HepG2 (cell line): Measurements from ENCODE around the gene PKNOX2.

Experiments used
- BRD4 ChIP-seq: sonication (generic); formaldehyde crosslinking; IDR thresholded peaks from 2 replicates; pipeline ENCODE4 v1.4.0; 2020; ENCODE audit warnings: missing genetic modification reagents
- POLR2AphosphoS5 ChIP-seq: IDR thresholded peaks from 2 replicates; pipeline ENCODE4 v1.6.1; 2012; ENCODE audit warnings: low read depth, low read length
- TGIF2 ChIP-seq: IDR thresholded peaks from 2 replicates; pipeline ENCODE4 v1.6.1; 2016; ENCODE audit warnings: control low read depth, missing compliant biosample characterization
- ZNF20 ChIP-seq: sonication (generic); formaldehyde crosslinking; IDR thresholded peaks from 2 replicates; pipeline ENCODE4 v1.4.0; 2020; ENCODE audit warnings: mild to moderate bottlenecking, moderate library complexity, missing genetic modification reagents
- TF ChIP-seq, protein P1 (sequence below), 2 experiments: IDR thresholded peaks; 2 replicates each; pipeline ENCODE4 v1.6.1; 2011 to 2012; ENCODE audit warnings: low read length in 2 of 2, borderline replicate concordance in 1 of 2, low read depth in 1 of 2, mild to moderate bottlenecking in 1 of 2, moderate library complexity in 1 of 2
- TF ChIP-seq, protein P2 (sequence below), 2 experiments: fragments of 450-650 bp in 1 of 2; sonication (generic) in 1 of 2; formaldehyde crosslinking in 1 of 2; IDR thresholded peaks; 2 replicates each; pipeline versions ENCODE4 v1.6.1 to v1.8.0; 2016 to 2022; ENCODE audit warnings: antibody characterized with exemption in 1 of 2, mild to moderate bottlenecking in 1 of 2, missing genetic modification reagents in 1 of 2
- TF ChIP-seq, protein P3 (sequence below): sonication (generic); formaldehyde crosslinking; IDR thresholded peaks from 2 replicates; pipeline ENCODE4 v1.4.0; 2020; ENCODE audit warnings: missing genetic modification reagents
- TF ChIP-seq, protein P4 (sequence below): sonication (generic); formaldehyde crosslinking; IDR thresholded peaks from 2 replicates; pipeline ENCODE4 v1.4.0; 2020; ENCODE audit warnings: missing genetic modification reagents

DNA sequence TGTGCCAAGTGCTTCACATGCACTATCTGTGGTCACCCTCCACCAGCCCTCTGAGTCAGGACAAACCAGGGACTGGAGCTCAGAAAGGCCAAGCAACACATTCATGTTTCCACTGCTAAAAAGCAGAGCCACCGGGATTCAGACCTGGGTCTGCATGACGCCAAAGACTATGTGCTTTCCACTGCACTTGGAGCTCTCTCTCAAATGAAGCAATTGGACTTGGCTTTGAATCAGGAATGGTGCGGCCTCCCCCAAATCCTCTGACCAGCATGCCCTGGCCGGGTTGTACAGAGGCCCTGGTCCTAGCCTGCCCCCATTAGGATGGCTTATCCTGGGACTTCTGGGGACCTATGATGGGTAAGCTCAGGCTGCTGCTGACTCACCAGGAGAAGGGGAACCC lies 80.7 kb downstream of the PKNOX2 start:
- TF ChIP-seq, protein P1, sequence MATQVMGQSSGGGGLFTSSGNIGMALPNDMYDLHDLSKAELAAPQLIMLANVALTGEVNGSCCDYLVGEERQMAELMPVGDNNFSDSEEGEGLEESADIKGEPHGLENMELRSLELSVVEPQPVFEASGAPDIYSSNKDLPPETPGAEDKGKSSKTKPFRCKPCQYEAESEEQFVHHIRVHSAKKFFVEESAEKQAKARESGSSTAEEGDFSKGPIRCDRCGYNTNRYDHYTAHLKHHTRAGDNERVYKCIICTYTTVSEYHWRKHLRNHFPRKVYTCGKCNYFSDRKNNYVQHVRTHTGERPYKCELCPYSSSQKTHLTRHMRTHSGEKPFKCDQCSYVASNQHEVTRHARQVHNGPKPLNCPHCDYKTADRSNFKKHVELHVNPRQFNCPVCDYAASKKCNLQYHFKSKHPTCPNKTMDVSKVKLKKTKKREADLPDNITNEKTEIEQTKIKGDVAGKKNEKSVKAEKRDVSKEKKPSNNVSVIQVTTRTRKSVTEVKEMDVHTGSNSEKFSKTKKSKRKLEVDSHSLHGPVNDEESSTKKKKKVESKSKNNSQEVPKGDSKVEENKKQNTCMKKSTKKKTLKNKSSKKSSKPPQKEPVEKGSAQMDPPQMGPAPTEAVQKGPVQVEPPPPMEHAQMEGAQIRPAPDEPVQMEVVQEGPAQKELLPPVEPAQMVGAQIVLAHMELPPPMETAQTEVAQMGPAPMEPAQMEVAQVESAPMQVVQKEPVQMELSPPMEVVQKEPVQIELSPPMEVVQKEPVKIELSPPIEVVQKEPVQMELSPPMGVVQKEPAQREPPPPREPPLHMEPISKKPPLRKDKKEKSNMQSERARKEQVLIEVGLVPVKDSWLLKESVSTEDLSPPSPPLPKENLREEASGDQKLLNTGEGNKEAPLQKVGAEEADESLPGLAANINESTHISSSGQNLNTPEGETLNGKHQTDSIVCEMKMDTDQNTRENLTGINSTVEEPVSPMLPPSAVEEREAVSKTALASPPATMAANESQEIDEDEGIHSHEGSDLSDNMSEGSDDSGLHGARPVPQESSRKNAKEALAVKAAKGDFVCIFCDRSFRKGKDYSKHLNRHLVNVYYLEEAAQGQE (IDR thresholded peaks at IDR 0.05; ENCODE audit: borderline replicate concordance in 1 of 2, low read depth in 1 of 2, low read length in 2 of 2) = no peak
- TF ChIP-seq, protein P2, sequence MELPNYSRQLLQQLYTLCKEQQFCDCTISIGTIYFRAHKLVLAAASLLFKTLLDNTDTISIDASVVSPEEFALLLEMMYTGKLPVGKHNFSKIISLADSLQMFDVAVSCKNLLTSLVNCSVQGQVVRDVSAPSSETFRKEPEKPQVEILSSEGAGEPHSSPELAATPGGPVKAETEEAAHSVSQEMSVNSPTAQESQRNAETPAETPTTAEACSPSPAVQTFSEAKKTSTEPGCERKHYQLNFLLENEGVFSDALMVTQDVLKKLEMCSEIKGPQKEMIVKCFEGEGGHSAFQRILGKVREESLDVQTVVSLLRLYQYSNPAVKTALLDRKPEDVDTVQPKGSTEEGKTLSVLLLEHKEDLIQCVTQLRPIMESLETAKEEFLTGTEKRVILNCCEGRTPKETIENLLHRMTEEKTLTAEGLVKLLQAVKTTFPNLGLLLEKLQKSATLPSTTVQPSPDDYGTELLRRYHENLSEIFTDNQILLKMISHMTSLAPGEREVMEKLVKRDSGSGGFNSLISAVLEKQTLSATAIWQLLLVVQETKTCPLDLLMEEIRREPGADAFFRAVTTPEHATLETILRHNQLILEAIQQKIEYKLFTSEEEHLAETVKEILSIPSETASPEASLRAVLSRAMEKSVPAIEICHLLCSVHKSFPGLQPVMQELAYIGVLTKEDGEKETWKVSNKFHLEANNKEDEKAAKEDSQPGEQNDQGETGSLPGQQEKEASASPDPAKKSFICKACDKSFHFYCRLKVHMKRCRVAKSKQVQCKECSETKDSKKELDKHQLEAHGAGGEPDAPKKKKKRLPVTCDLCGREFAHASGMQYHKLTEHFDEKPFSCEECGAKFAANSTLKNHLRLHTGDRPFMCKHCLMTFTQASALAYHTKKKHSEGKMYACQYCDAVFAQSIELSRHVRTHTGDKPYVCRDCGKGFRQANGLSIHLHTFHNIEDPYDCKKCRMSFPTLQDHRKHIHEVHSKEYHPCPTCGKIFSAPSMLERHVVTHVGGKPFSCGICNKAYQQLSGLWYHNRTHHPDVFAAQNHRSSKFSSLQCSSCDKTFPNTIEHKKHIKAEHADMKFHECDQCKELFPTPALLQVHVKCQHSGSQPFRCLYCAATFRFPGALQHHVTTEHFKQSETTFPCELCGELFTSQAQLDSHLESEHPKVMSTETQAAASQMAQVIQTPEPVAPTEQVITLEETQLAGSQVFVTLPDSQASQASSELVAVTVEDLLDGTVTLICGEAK (IDR thresholded peaks at IDR 0.05) = no peak
- TF ChIP-seq, protein P2 (CRISPR knock-in tag; IDR thresholded peaks at IDR 0.05) = no peak
- TF ChIP-seq BRD4 (CRISPR knock-in tag) (no peak), TGIF2 (CRISPR knock-in tag) (no peak), POLR2AphosphoS5 (no peak), ZNF20 (no peak)
- TF ChIP-seq, protein P3, sequence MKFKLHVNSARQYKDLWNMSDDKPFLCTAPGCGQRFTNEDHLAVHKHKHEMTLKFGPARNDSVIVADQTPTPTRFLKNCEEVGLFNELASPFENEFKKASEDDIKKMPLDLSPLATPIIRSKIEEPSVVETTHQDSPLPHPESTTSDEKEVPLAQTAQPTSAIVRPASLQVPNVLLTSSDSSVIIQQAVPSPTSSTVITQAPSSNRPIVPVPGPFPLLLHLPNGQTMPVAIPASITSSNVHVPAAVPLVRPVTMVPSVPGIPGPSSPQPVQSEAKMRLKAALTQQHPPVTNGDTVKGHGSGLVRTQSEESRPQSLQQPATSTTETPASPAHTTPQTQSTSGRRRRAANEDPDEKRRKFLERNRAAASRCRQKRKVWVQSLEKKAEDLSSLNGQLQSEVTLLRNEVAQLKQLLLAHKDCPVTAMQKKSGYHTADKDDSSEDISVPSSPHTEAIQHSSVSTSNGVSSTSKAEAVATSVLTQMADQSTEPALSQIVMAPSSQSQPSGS = no peak
- TF ChIP-seq, protein P4, sequence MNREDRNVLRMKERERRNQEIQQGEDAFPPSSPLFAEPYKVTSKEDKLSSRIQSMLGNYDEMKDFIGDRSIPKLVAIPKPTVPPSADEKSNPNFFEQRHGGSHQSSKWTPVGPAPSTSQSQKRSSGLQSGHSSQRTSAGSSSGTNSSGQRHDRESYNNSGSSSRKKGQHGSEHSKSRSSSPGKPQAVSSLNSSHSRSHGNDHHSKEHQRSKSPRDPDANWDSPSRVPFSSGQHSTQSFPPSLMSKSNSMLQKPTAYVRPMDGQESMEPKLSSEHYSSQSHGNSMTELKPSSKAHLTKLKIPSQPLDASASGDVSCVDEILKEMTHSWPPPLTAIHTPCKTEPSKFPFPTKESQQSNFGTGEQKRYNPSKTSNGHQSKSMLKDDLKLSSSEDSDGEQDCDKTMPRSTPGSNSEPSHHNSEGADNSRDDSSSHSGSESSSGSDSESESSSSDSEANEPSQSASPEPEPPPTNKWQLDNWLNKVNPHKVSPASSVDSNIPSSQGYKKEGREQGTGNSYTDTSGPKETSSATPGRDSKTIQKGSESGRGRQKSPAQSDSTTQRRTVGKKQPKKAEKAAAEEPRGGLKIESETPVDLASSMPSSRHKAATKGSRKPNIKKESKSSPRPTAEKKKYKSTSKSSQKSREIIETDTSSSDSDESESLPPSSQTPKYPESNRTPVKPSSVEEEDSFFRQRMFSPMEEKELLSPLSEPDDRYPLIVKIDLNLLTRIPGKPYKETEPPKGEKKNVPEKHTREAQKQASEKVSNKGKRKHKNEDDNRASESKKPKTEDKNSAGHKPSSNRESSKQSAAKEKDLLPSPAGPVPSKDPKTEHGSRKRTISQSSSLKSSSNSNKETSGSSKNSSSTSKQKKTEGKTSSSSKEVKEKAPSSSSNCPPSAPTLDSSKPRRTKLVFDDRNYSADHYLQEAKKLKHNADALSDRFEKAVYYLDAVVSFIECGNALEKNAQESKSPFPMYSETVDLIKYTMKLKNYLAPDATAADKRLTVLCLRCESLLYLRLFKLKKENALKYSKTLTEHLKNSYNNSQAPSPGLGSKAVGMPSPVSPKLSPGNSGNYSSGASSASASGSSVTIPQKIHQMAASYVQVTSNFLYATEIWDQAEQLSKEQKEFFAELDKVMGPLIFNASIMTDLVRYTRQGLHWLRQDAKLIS (CRISPR knock-in tag) = no peak
